Left ventricle myocardium inferior (tissue), 1 donor: ENCODE results near the gene FOXJ2. TPM values are rescaled to one million over a fixed set of nuclear protein-coding genes. Genes with fewer than 3 reads are reported as not detected.
"Not testable (repeated sequence)": the region's sequence is repeated elsewhere in the genome, so short reads cannot be mapped to it uniquely, and the experiment has no call there.

Experiments
- DNase-seq: peaks from one replicate; pipeline ENCODE4 v3.0.0-alpha.2; 2020
- H3K27ac ChIP-seq: fragments of 200-600 bp; replicated peaks from 2 replicates; pipeline ENCODE4 v1.8.0; 2021
- H3K27me3 ChIP-seq: fragments of 200-600 bp; 2 replicates; pipeline ENCODE4 v1.8.0; 2021; ENCODE audit warnings: low read depth
- H3K36me3 ChIP-seq: fragments of 200-600 bp; 2 replicates; pipeline ENCODE4 v1.8.0; 2021
- H3K4me1 ChIP-seq: fragments of 200-600 bp; 2 replicates; pipeline ENCODE4 v1.8.0; 2021
- H3K4me3 ChIP-seq: fragments of 200-600 bp; 2 replicates; pipeline ENCODE4 v1.8.0; 2021; ENCODE audit warnings: mild to moderate bottlenecking, moderate library complexity
- H3K9me3 ChIP-seq: fragments of 200-600 bp; replicated peaks from 2 replicates; pipeline ENCODE4 v1.8.0; 2021
- intact Hi-C: fragments of 100-400 bp; cut with micrococcal nuclease; formaldehyde crosslinking; loops from one replicate; pipeline ENCODE4 v1.11.0; 2022
- total RNA-seq: library from RNA; stranded (reverse); fragmentation: NEBNext Ultra II Directional; extraction: Animal tissue kit (Norgen Biotek cat#: 25700); gene quantifications from one replicate; pipeline ENCODE4 v1.2.1, GENCODE V29; 2021
- TF ChIP-seq, protein P1 (sequence below): fragments of 200-600 bp; IDR thresholded peaks from 2 replicates; pipeline ENCODE4 v1.8.0; 2021; ENCODE audit warnings: antibody characterized with exemption, mild to moderate bottlenecking, borderline replicate concordance
- donor health status: DM: no; HTN: yes; CAD: no; lungs with severe emphysema.

The FOXJ2 gene
- total RNA-seq, 1 donor from 2014 or later = 22.1 TPM

DNA sequence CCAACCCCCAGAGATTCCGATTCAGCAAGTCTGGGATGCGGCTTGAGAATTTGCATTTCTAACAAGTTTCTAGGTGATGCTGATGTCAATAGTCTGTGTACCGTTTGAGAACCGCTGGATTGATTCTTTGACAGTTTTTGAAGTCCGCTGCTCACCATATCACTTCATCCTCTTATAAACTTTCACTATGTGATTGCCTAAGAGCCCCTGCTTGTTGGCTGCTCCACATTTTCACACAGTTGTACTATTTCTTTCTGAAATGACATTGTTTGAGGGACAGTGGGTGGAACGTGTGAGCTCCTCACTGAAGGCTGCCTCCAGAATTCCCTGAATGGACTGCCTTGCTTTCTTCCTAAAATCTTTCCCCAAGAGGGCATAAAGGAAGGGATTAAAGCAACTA is 26.0 kb downstream of the FOXJ2 start:
- H3K27me3 ChIP-seq = no peaks in the 10 kb centered on the region
- intact Hi-C loops = no loop called here
- no peak for DNase-seq
- H3K36me3 ChIP-seq = peaks cover 30% of the 10 kb centered on the region
- no peak overlapping the region for H3K27ac ChIP-seq
- H3K9me3 ChIP-seq = no peaks in the 10 kb centered on the region
- TF ChIP-seq, protein P1, sequence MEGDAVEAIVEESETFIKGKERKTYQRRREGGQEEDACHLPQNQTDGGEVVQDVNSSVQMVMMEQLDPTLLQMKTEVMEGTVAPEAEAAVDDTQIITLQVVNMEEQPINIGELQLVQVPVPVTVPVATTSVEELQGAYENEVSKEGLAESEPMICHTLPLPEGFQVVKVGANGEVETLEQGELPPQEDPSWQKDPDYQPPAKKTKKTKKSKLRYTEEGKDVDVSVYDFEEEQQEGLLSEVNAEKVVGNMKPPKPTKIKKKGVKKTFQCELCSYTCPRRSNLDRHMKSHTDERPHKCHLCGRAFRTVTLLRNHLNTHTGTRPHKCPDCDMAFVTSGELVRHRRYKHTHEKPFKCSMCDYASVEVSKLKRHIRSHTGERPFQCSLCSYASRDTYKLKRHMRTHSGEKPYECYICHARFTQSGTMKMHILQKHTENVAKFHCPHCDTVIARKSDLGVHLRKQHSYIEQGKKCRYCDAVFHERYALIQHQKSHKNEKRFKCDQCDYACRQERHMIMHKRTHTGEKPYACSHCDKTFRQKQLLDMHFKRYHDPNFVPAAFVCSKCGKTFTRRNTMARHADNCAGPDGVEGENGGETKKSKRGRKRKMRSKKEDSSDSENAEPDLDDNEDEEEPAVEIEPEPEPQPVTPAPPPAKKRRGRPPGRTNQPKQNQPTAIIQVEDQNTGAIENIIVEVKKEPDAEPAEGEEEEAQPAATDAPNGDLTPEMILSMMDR = no peak
- no peak overlapping the region for H3K4me3 ChIP-seq
- H3K4me1 ChIP-seq = no peaks in the 10 kb centered on the region

DNA sequence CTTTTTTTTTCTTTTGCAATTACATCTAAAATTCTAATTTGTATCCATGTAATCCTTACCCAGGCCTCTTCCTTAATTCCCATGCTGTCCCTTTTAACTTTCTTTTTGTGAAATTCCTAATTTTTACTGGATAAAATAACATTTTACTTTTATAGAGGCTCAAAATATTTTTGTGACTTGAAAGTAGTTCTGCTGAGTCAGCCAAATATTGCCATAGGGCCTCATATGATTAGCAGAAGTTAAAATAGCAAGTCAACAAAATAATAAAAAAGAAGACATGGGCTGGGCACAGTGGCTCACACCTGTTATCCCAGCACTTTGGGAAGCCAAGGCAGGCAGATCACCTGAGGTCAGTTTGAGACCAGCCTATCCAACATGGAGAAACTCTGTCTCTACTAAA is 31.6 kb downstream of the FOXJ2 start:
- intact Hi-C loops = no loop called here
- H3K27me3 ChIP-seq = no peaks in the 10 kb centered on the region
- H3K4me3 ChIP-seq = peak overlapping the region; percentile 9
- no peaks in the 10 kb centered on the region for H3K4me1 ChIP-seq
- no peaks in the 10 kb centered on the region for H3K36me3 ChIP-seq
- no peaks in the 10 kb centered on the region for H3K9me3 ChIP-seq
- TF ChIP-seq, protein P1 = no peak
- no peak for DNase-seq
- peak overlapping the region; percentile 15 for H3K27ac ChIP-seq

DNA sequence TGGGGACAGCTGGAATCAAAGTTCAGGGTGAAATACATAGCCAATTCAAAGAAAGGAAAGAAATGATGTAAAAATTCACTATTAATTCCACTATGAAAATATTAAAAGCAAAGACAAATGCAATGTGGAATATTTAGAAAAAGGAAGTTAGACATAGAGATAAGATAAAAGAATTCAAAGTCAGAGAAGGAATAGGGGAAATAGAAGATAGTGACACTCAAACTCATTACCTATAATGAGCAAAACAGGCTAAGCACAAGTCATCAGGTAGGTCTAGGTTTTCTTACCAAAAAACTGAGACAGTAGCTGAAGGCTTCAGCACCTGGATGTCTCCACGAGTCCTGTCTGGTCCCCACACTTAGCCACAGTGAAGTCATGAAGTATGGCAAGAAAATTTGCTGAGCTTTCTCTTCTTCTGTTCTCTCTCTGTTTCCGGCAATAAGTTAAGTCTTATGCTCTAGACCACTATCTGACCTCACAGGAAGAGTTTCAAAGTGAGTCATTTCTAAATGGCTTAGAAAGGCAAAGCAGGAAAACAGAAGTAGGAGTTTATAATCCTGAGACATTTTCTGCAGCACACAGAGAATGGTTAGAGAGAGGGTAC is 33.6 kb downstream of the FOXJ2 start, which contains the start of gene C3AR1:
TSS of gene C3AR1 (minus strand) at position 369 of the 604 bp plus-strand sequence. CDS start 6,174 bp downstream, outside the sequence.
- Histone ChIP-seq H3K9me3 (no peaks in the 10 kb centered on the region), H3K36me3 (no peaks in the 10 kb centered on the region), H3K4me3 (peak within 1 kb of the TSS; percentile 9), H3K27me3 (no peaks in the 10 kb centered on the region), H3K4me1 (no peaks in the 10 kb centered on the region), H3K27ac (peak within 1 kb of the TSS; percentile 24)
- TF ChIP-seq, protein P1 = no peak
- DNase-seq = no peak
- intact Hi-C loops = no loop called here

DNA sequence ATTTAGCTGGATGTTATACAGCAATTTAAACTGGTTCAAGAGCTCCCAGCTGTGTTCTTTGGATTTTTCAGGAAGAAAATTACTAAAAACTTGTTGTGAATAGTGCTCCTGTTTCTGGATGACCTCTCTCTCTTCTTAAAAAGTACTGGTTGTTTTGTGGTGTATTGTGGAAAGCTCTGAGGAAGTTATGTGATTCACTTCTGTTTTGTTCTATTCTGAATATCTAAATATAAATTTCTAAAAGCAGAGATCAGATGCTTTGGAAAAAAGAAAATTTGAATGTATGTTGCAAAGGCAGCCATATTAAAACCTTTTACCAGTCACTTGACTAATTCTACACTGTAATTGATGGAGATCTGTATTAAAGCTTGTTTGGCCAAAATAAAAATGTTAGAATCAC is 37.1 kb downstream of the FOXJ2 start:
- no peaks in the 10 kb centered on the region for H3K27me3 ChIP-seq
- H3K27ac ChIP-seq = peak overlapping the region; percentile 15
- no peak overlapping the region for H3K4me3 ChIP-seq
- TF ChIP-seq, protein P1 = no peak
- no peaks in the 10 kb centered on the region for H3K36me3 ChIP-seq
- intact Hi-C loops = no loop called here
- DNase-seq = no peak
- H3K4me1 ChIP-seq = no peaks in the 10 kb centered on the region
- no peaks in the 10 kb centered on the region for H3K9me3 ChIP-seq

DNA sequence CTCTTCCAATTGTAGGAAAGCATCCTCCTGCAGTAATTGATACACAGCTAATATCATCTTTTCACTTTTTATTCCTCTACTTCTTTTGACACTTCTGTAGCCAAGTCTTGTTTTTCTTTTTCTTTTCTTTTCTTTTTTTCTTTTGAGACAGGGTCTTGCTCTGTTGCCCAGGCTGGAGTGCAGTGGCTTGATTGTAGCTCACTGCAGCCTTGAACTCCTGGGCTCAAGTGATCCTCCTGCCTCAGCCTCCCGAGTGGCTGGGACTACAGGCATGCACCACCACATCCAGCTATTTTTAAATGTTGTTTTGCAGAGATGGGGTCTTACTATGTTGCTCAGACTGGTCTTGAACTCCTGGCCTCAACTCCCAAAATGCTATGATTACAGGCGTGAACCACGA is 39.3 kb downstream of the FOXJ2 start:
- DNase-seq, intact Hi-C loops, H3K4me3 ChIP-seq, H3K9me3 ChIP-seq, H3K27ac ChIP-seq, H3K4me1 ChIP-seq, H3K36me3 ChIP-seq, H3K27me3 ChIP-seq: not testable (repeated sequence)

DNA sequence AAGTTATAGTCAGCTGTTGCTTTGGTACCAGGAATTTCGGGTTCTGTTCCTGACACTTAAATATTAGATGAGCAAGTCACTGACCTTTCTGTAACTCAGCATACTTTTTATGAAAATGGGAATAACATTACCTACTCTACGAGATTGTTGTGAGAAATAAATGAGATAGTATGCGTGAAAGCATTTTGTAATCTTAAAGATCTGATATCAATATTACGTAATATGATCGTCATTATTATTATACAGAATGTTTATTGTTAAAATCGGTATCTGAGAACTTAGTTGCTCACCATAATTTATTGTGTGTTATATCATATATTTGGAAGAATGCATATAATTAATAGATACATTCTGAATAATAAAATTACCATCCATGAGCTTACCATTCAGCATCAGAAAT is 43.4 kb downstream of the FOXJ2 start:
- Histone ChIP-seq H3K4me1 (peaks cover 6% of the 10 kb centered on the region), H3K9me3 (no peaks in the 10 kb centered on the region), H3K27me3 (no peaks in the 10 kb centered on the region), H3K4me3 (no peak overlapping the region), H3K36me3 (no peaks in the 10 kb centered on the region), H3K27ac (no peak overlapping the region)
- intact Hi-C loops = no loop called here
- TF ChIP-seq, protein P1 = no peak
- DNase-seq = no peak
